SU-DHL-6 (cell line): ENCODE measurements around the gene ARL17A.
"Not testable (repeated sequence)": the region's sequence is repeated elsewhere in the genome, so short reads cannot be mapped to it uniquely, and the experiment has no call there.

ENCODE experiments used
- CTCF ChIP-seq: fragments of 200-600 bp; sonication (generic); IDR thresholded peaks from one replicate; pipeline ENCODE4 v1.5.1; 2017; ENCODE audit warnings: antibody characterized with exemption, mild to moderate bottlenecking, low read length, moderate library complexity; ENCODE audit not compliant: insufficient read depth, poor library complexity, severe bottlenecking
- EZH2phosphoT487 ChIP-seq: fragments of 200-600 bp; sonication (generic), shearing (Covaris generic); conservative IDR thresholded peaks from 2 replicates; pipeline ENCODE4 v1.6.1; 2018; ENCODE audit warnings: mild to moderate bottlenecking, antibody characterized with exemption, low read length, moderate library complexity, mixed read lengths

- TF ChIP-seq CTCF, EZH2phosphoT487: not testable (repeated sequence)
Observed at GRCh38 chr17:46600767-46601166, 21.3 kb upstream of the ARL17A start.
